T-helper 1 cell treated with Interleukin-12 subunit alpha and Interleukin-12 subunit beta and Interleukin-4 antibody, amounts not matched to agents 30 μg/mL and 1 μg/mL, for 36 hours (primary cell): Measurements from ENCODE around the gene PPP6R1.
A peak's percentile ranks its signal among the peaks of the same experiment; 100 is the strongest.
"Not testable (repeated sequence)": the region's sequence is repeated elsewhere in the genome, so short reads cannot be mapped to it uniquely, and the experiment has no call there.

Experiments
- H3K27ac Mint-ChIP-seq: one replicate; pipeline ENCODE4 v1.8.0; 2021; ENCODE audit warnings: mild to moderate bottlenecking, mixed read lengths
- H3K27me3 Mint-ChIP-seq: one replicate; pipeline ENCODE4 v1.8.0; 2021; ENCODE audit warnings: low read depth, mixed read lengths
- H3K36me3 Mint-ChIP-seq: one replicate; pipeline ENCODE4 v1.8.0; 2021; ENCODE audit warnings: low read depth, mixed read lengths
- H3K4me1 Mint-ChIP-seq: one replicate; pipeline ENCODE4 v1.8.0; 2021; ENCODE audit warnings: low read depth, mixed read lengths
- H3K4me3 Mint-ChIP-seq: one replicate; pipeline ENCODE4 v1.8.0; 2021; ENCODE audit warnings: mild to moderate bottlenecking, moderate library complexity, mixed read lengths
- H3K9me3 Mint-ChIP-seq: one replicate; pipeline ENCODE4 v1.8.0; 2021; ENCODE audit warnings: mixed read lengths

PPP6R1 gene

DNA sequence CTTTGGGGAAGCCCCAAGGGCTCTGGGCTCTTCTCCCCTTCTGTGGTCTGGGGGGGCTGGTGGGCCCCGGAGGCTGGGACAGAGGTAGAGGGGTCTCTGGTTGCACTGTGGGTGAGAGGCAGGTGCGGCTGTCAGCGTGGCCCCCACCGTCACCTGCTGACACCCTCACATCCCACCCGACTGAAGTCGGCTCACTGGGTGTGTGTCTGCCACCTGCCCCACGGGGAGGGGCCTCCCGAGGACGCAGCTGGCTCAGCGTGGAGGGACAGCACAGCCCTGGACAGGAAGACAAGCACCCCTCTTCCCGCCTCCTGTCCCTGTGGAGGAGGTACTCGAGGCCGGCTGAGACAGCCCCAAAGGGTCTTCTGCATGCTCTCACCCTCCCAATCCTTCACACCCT, 28.0 kb downstream of the PPP6R1 start:
- Mint-ChIP-seq H3K9me3 (no peaks in the 10 kb centered on the region), H3K4me1 (no peaks in the 10 kb centered on the region), H3K4me3 (no peak overlapping the region), H3K36me3 (peaks cover 31% of the 10 kb centered on the region), H3K27ac (no peak overlapping the region), H3K27me3 (no peaks in the 10 kb centered on the region)

DNA sequence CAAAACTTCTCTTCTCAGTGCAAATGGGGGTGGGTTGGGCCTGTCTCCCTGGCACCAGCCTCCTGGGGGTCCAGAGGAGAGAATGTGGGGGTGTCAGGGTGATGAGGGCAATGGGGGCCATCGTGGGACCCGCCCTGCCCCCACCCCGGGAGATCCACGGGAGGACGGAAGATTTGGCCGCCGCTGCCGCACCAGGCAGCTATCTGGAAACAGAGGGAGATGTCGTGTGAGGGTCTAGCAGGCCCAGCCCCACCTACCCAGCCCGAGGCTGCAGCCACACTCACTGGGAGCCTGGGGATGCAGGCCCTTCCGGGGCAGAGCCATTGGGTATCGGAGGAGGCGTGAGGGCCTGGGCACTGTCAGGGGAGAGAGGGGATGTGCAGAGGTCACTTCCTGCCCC, 28.5 kb downstream of the PPP6R1 start:
- Mint-ChIP-seq H3K4me1 (no peaks in the 10 kb centered on the region), H3K27me3 (no peaks in the 10 kb centered on the region), H3K36me3 (peaks cover 36% of the 10 kb centered on the region), H3K9me3 (no peaks in the 10 kb centered on the region), H3K4me3 (no peak overlapping the region), H3K27ac (peak overlapping the region; percentile 49)

DNA sequence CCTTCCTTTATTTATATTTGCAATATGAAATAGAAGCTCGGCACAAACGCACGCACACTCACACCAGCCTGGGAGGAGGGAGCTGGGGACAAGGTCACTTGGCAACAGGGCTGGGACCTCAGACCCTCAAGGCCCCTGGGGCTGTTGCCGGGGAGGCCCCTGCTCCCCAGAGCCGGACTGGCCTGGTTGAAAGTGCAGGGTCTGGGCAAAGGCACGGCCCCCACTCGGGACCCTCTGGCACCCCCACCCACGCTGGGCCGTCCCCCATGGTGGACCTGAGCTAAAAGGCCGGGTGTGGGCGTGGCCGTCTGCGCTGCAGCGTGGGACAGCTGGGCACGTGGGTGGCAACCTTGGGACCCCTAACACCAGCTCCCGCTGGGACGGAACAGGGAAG, 29.0 kb downstream of the PPP6R1 start:
- H3K4me3 Mint-ChIP-seq: no peak overlapping the region
- H3K36me3 Mint-ChIP-seq: peaks cover 34% of the 10 kb centered on the region
- no peak overlapping the region for H3K27ac Mint-ChIP-seq
- H3K9me3 Mint-ChIP-seq: no peaks in the 10 kb centered on the region
- H3K4me1 Mint-ChIP-seq: no peaks in the 10 kb centered on the region
- H3K27me3 Mint-ChIP-seq: no peaks in the 10 kb centered on the region

DNA sequence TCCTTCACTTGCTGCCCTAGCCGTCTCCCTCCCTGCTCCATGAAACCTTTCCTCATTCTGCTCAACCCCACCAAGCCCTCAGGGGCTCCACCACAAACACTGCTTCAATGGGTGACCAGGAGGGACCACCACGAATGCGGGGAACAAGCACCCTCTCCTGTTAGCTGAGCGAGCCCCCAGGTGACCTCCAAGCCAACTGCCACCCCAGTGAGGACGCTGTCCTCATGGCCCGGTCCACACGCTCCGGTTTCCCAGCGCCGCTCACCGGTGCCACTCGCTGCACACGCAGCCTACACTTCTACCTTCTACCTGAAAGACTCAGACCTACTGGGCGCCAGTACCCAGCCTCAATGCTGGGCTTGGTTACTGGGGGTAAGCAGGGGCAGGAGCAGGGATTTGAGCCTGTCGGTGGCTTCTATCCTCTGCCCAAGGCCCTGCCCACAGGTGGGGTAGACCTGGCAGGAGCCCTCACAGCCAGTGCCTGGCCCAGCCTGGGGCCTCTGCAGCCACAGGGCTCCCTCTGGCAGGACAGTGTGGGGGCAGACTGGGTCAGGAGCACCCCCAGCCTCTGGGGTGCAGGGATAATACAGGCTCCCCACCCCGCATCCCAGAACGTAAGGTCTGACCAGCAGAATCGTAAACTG, 29.6 kb downstream of the PPP6R1 start:
- H3K4me3 Mint-ChIP-seq: no peak overlapping the region
- no peaks in the 10 kb centered on the region for H3K4me1 Mint-ChIP-seq
- no peaks in the 10 kb centered on the region for H3K9me3 Mint-ChIP-seq
- no peaks in the 10 kb centered on the region for H3K27me3 Mint-ChIP-seq
- peaks cover 30% of the 10 kb centered on the region for H3K36me3 Mint-ChIP-seq
- H3K27ac Mint-ChIP-seq: no peak overlapping the region

DNA sequence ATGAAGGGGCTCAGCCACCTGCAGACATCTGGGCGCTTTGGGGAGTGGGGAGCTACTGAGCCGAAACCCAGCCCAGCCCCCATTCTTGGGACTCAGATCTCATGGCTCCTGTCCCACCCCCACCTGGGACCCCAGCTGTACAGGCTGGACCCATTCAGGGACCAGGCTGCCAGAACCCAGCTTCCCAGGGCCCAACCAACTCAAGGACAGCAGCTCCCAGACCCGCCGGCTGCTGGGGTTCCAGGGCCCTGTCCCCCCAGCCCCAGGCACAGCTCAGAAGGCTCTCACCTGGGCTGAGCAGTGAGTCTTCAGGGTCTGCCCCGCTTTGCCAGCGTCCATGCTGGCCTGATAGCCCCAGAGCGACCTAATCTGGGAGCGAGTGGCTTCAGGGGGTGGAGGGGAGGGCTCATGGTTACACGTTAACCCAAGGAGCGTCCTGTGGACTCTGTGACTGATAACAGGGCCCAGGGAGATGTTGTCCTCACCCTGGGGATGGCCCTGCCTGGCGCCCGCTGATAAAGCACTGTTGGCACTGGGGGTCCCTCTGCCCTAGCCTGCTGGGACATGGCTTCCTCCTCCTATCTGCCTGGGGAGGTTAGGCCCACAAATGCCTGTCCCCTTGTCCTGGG, 30.3 kb downstream of the PPP6R1 start, which contains the start of gene TMEM86B:
Gene TMEM86B, minus strand, starts transcription at position 361 of the 629 bp plus-strand sequence. Its CDS starts 22 bp downstream, at position 339.
- Mint-ChIP-seq H3K36me3 (peaks cover 27% of the 10 kb centered on the region), H3K27ac (no peak within 1 kb of the TSS), H3K4me3 (no peak within 1 kb of the TSS)

DNA sequence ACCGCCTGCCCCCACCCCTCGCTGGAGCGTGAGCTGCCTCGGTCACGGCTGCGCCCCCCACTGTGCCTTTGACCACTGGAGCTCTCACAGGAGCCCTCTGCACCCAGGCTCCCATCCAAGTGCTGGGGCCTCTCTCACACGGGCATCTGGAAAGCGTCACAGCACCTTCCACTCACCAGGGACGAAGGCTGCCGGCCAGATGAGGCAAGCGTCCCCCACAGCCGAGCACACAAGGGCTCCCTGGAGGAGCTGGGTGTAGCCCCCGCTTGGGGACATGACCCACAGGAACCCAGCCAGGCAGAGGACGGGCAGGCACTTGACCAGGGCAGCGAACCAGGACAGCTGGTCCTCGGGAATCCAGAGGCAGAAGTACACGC, 30.8 kb downstream of the PPP6R1 start:
- Mint-ChIP-seq H3K27ac (no peak overlapping the region), H3K27me3 (no peaks in the 10 kb centered on the region), H3K4me1 (no peaks in the 10 kb centered on the region), H3K4me3 (no peak overlapping the region), H3K36me3 (peaks cover 22% of the 10 kb centered on the region), H3K9me3 (no peaks in the 10 kb centered on the region)

More for the DNA sequence above, 30.3 kb downstream of the PPP6R1 start, which contains the start of gene TMEM86B:
- Mint-ChIP-seq H3K27me3 (no peaks in the 10 kb centered on the region), H3K4me1 (no peaks in the 10 kb centered on the region), H3K9me3 (no peaks in the 10 kb centered on the region)

DNA sequence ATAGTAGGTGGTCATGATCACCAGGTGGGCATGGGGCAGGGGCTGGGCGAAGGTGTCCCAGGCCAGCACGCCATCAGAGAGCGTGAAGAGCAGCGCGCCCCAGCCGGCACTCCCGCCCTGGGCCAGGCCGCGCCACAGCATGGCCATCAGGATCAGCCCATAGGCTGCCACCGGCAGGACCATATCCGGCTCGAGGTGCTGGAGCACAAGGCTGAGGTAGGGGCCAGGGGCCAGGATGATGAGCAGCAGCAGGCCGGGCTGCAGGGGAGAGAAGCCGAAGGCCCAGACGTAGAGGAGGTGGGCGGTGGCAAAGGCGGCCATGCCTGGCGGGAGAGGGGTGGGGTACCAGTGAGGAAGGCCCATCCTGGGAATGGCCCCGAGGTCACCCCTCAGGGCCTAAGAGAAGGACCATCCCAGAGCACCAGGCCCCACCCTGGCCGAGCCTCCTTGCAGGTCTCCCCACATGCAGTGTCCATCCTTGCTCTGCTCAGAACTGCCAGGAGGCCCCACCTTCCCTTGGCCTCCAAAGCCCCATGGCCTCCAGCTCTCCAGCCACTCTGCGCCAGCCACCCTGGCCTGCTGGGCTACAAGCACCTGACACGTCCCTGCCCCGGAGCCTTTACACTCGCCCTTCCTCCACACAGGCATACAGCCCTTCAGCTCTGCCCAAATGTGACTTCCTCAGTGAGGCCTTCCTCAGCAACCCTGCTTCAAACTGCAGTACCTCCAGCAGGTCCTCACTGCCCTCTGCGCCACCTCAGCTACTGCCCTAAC, 31.4 kb downstream of the PPP6R1 start:
- Mint-ChIP-seq H3K4me3 (no peak overlapping the region), H3K9me3 (no peaks in the 10 kb centered on the region), H3K27ac (no peak overlapping the region)

DNA sequence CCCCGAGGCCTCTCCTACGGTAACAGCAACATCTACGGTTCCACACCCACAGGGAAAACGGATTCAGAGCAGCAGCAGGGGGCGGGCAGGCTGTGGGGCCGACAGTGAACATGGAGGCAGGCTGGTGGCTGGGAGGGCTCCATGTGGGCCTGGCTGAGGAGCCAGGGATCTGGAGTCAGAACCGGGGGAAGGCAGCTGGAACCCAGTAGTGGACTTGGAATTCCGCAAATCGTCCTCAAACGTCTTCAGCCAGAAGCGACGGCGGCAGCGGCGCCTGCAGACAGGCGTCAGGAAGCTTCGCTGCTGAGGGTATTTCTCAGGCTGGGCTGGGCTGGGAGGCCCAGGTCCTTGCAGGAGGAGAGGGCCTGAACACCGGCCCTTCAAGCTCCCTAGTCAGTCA, 32.0 kb downstream of the PPP6R1 start:
- Mint-ChIP-seq H3K36me3 (peaks cover 15% of the 10 kb centered on the region), H3K4me3 (no peak overlapping the region), H3K4me1 (no peaks in the 10 kb centered on the region), H3K9me3 (no peaks in the 10 kb centered on the region), H3K27ac (no peak overlapping the region), H3K27me3 (no peaks in the 10 kb centered on the region)

More for the DNA sequence above, 31.4 kb downstream of the PPP6R1 start:
- H3K27me3 Mint-ChIP-seq: no peaks in the 10 kb centered on the region
- no peaks in the 10 kb centered on the region for H3K4me1 Mint-ChIP-seq
- peaks cover 18% of the 10 kb centered on the region for H3K36me3 Mint-ChIP-seq

DNA sequence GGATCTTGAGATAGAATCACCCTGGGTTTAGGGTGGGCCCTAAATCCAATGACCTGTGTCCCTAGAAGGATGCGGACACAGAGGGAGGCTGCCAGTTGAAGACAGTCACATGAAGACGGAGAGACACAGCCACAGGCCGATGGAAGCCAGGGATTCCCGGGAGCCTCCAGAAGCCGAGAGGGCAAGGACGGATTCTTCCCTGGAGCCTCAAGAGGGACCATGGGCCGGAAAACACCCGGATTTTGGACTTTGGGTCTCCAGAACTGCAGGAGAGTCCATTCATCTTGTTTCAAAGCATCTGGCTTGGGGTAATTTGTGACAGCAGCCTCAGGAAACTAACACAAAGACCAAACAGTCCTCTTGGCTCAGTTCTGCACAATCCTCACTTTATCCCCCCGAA, 32.5 kb downstream of the PPP6R1 start:
- Mint-ChIP-seq H3K27ac (no peak overlapping the region), H3K9me3 (no peaks in the 10 kb centered on the region), H3K27me3 (no peaks in the 10 kb centered on the region), H3K4me3 (no peak overlapping the region), H3K36me3 (peaks cover 19% of the 10 kb centered on the region), H3K4me1 (no peaks in the 10 kb centered on the region)

DNA sequence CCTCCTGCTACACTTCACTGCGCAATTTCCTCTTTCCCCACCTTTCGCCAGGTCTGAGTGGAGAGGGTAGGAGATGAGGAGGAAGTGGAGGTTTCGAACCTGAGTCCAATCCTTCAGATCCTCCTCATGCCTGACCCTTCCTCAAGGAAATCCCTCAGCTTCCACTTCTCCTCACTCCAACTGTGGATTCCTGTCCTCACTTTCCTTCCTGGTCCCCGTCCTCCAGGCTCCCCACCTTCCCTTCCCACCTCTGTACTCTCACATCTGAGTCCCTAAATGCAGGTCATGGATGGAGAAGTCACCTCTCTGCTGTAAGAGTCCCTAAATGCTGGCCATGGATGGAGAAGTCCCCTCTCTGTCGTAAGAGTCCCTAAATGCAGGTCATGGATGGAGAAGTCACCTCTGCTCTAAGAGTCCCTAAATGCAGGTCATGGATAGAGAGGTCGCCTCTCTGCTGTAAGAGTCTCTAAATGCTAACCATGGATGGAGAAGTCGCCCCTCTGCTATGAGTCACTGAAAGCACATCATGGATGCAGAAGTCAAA, 33.3 kb downstream of the PPP6R1 start:
- peak overlapping the region; percentile 80 for H3K27ac Mint-ChIP-seq
- H3K36me3 Mint-ChIP-seq: peaks cover 24% of the 10 kb centered on the region
- H3K4me1 Mint-ChIP-seq: no peaks in the 10 kb centered on the region
- H3K9me3 Mint-ChIP-seq: no peaks in the 10 kb centered on the region
- H3K27me3 Mint-ChIP-seq: no peaks in the 10 kb centered on the region
- H3K4me3 Mint-ChIP-seq: no peak overlapping the region

DNA sequence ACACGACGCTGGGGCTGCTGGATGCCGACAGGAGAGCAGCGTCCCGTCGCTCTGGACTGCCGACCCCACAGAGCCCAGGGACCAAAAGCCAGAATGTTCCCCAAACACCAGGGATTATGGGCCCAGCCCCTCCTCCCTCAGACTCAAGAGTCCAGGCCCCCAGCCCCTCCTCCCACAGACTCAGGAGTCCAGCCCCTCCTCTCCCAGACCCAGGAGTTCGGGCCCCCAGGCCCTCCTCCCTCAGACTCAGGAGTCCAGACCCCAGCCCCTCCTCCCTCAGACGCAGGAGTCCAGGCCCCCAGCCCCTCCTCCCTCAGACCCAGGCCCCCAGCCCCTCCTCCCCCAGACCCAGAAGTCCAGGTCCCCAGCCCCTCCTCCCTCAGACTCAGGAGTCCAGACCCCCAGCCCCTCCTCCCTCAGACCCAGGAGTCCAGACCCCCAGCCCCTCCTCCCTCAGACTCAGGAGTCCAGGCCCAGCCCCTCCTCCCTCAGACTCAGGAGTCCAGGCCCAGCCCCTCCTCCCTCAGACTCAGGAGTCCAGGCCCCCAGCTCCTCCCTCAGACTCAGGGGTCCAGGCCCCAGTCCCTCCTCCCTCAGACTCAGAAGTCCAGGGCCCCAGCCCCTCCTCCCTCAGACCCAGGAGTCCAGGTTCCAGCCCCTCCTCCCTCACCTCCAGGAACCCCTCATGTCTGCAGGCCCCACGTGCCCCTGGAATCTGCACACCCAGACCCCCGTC, 34.0 kb downstream of the PPP6R1 start:
- not testable (repeated sequence) for H3K27ac Mint-ChIP-seq, H3K9me3 Mint-ChIP-seq, H3K27me3 Mint-ChIP-seq, H3K4me1 Mint-ChIP-seq, H3K4me3 Mint-ChIP-seq
- H3K36me3 Mint-ChIP-seq: peaks cover 25% of the 10 kb centered on the region

DNA sequence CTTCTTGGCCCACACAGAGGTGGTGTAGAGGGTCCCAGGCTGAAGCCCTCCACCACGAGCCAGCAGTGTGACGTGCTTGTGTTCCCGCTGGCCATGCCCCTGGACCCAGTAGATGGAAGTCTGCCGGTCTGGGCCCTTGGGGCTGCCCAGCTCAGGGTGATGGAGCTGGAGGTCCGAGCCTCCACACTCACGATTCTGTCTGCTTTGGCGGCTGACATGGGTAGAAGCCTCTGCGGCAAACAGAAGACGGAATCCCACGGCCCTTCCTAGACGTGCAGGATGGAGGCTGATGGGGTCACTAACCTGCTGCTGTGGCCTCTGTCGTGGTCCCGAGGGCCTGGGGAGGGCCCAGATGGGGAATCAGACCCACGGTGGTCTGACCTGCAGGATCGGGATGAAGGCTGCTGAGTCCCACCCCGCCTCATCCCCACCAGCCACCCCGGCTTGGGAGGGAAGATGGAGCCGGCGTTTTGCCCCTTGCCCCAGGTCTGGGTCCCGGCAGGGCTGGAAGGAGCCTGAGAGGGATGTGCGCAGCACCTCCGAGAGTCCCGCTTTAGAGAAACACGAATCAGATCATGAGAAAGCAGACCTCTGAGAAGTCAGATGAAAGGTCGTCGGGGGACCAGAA, 34.7 kb downstream of the PPP6R1 start:
- no peak overlapping the region for H3K27ac Mint-ChIP-seq
- H3K36me3 Mint-ChIP-seq: peaks cover 25% of the 10 kb centered on the region
- H3K4me1 Mint-ChIP-seq: no peaks in the 10 kb centered on the region

DNA sequence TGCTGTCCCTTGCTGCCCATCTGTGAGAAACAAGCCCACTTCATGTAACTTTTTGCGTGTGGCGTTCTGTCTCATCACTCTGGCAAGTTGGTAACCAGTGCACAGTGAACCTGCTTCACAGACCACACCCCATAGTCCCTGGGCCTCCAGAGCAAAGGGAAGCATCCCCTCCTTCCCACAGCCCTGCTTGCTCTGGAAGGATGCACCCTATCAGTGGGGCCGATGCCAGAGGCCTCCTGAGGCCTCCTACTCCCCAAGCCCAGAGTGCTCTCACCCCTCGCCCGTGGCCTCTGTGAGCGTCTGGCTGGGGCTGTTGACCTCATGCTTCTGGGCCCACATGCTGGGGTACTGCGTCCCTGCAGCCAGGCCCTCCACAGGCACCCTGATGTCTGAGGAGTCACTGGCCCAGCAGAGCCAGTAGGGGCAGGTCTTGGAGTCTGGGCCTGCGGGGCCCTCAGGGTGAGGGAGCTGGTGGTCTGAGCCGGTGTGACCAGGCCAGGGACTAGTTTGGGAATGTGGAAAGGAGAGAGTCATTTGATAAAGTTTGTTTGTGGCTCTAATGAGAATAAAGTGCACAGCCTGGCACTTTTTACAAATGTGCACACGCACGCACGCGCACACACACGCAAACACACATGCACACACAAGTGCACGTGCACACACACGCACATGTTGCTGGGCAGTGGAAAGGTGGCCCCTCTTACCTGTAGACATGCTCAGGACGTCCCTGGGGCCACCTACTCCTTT, 35.4 kb downstream of the PPP6R1 start:
- Mint-ChIP-seq H3K36me3 (peaks cover 25% of the 10 kb centered on the region), H3K27ac (no peak overlapping the region), H3K4me3 (no peak overlapping the region), H3K9me3 (no peaks in the 10 kb centered on the region), H3K4me1 (no peaks in the 10 kb centered on the region), H3K27me3 (no peaks in the 10 kb centered on the region)

More for the DNA sequence above, 34.7 kb downstream of the PPP6R1 start:
- Mint-ChIP-seq H3K4me3 (no peak overlapping the region), H3K27me3 (no peaks in the 10 kb centered on the region), H3K9me3 (no peaks in the 10 kb centered on the region)
